ENCODE results near the gene SYT7. TPM values are rescaled to one million over a fixed set of nuclear protein-coding genes. Genes with fewer than 3 reads are reported as not detected.
"Not testable (repeated sequence)": the region's sequence is repeated elsewhere in the genome, so short reads cannot be mapped to it uniquely, and the experiment has no call there.

SYT7 gene
- total RNA-seq, 1 donor from 2014 or later, result 23.7 TPM

DNA sequence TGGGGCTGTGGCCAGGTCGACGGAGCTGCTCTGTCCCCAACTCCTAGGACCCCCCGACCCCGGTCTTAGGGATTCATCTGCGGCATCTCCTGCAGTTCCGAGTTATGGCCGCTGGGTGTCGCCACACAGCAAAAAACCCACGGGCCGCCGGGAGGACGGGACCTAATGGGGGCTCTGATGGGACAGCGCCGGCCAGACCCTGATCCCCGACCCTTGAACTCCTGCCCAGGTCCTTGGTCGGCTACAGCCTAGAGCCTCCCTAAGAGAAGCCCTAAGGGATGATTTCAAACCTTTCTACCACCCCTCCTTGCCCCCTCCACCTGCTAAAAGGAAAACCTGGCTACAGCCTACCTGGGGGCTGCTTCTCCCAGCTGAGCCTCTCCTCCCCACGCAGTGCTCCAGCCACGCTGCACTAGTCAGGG is 103.1 kb downstream of the SYT7 start:
- intact Hi-C loops (cut with DNase I), result loop anchor here (5.0 to 10.0 kb wide), 3 partner anchors 40 to 160 kb away; no protein-coding TSS in a partner anchor
- ATAC-seq (ENCODE audit: poor library complexity) (peak; percentile 53), DNase-seq (peak; percentile 77)

DNA sequence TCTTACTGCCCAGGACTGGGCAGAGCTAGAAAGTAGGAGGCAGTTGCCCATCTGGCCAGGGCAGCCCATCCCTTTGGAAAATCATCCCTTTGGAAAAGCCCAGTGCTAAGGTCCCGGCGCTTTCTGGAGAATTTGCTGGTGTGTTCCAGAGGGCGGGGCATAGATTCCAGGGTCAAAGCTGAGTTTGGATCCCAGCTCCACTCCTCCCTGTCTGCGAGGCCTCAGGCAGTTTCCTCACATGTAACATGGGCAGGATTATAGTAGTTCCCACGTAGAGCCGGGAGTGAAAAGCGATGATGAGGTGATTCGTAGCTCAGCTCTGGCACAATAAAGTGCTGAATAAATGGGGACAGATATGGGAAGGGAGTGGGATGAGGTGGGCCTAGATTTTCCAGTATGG is 103.8 kb downstream of the SYT7 start:
- no peak for DNase-seq
- peak; percentile 20 for ATAC-seq (ENCODE audit: poor library complexity)

DNA sequence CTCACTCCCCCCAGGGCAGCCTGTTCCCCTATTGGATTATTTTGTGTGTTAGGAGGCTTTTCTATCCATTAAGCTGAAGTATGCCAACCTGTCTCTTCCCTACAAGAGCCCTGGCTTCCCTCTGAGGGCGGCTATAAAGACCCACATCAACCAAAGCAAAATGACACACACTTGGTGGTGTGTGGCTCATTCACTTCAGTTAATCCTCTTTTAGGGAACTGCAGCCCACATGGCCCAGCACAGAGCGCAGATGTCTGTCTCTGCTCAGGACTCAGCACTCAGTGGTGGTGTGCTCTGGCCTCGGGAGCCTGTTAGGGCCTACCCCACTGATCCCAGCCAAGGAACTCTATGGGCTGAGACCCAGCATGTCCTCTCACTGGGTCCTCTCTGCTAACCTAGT is 104.5 kb downstream of the SYT7 start:
- no peak for DNase-seq
- intact Hi-C loops (cut with DNase I), result loop anchor here (5.0 to 10.0 kb wide), 3 partner anchors 41 to 161 kb away; no protein-coding TSS in a partner anchor
- no peak for ATAC-seq (ENCODE audit: poor library complexity)

More for the DNA sequence above, 103.8 kb downstream of the SYT7 start:
- intact Hi-C loops (cut with DNase I), result loop anchor here (5.0 to 10.0 kb wide), 3 partner anchors 40 to 160 kb away; no protein-coding TSS in a partner anchor

- ATAC-seq (ENCODE audit: poor library complexity) (no peak), DNase-seq (no peak)
- intact Hi-C loops (cut with DNase I), result loop anchor here (5.0 to 10.0 kb wide), 3 partner anchors 42 to 162 kb away; no protein-coding TSS in a partner anchor
Observed at GRCh38 chr11:61475433-61475832, 105.4 kb downstream of the SYT7 start.

- intact Hi-C loops (cut with DNase I), result loop anchor here (10.0 kb wide), 1 partner anchor 101 kb away; no protein-coding TSS in a partner anchor
- no peak for DNase-seq
- no peak for ATAC-seq (ENCODE audit: poor library complexity)
Observed at GRCh38 chr11:61474013-61474643, 106.7 kb downstream of the SYT7 start.

DNA sequence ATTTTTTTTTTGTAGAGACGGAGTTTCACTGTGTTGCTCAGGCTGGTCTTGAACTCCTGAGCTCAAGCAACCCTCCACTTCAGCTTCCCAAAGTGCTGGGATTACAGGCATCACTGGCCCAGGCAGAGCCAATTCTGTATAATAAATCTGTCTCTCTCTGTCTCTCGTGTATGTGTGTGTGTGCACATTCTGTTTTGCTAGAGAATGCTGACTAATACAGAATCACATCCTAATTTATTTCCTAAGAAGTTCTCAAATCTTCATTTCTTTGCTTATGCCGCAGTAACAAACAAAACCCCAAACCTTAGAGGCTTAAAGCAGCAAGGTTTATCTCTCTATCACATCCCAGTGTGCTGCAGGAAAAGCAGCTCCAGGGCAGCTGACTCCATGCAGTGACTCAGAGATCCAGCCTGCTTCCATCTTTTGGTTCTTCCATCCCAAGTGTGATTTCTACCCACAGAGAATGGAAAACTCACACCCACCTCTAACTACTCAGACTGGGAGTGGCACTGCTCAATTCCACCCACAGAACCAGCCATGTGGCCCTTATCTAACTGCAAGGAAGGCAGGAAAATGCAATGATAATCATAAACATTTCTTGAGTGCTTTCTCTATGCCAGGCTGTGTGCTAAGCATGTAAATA is 107.4 kb downstream of the SYT7 start:
- no peak for DNase-seq
- ATAC-seq (ENCODE audit: poor library complexity), result no peak
- intact Hi-C loops (cut with DNase I), result loop anchor here (10.0 kb wide), 1 partner anchor 101 kb away; no protein-coding TSS in a partner anchor

DNA sequence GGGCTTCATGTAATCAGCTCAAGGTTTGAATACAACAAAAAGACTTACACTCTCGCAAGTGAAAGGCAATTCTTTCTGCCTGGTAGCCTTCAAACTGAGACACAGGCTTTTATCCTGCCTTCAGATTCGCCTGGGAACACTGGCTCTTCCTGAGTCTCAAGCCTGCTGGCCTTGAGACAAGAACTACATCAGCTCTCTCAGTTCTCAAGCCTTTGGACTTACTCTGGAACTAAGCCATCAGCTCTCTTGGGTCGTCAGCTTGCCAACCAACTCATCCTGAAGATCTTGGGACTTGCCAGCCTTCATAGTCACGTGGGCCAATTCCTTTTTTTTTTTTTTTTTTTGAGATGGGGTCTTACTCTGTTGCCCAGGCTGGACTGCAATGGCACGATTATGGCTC is 108.0 kb downstream of the SYT7 start:
- intact Hi-C loops (cut with DNase I), result loop anchor here (10.0 kb wide), 1 partner anchor 102 kb away; no protein-coding TSS in a partner anchor
- DNase-seq (no peak), ATAC-seq (ENCODE audit: poor library complexity) (peak; percentile 76)

DNA sequence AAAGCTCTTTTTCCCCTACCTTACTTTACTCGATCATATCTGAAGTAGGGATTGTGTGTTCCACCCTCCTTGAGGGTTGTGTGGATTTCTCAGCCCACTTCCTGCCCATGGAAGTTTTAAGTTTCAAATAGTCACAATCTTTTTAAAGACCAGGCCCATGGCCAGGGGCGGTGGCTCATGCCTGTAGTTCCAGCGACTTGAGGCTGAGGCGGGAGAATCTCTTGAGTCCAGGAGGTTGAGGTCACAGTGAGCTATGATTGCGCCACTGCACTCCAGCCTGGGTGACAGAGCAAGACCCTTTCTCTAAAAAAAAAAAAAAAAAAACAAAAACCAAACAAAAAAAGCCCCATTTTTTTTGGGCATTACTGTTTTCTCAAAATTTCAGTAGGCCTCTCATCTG is 108.6 kb downstream of the SYT7 start:
- intact Hi-C loops (cut with DNase I), result loop anchor here (10.0 kb wide), 1 partner anchor 103 kb away; no protein-coding TSS in a partner anchor
- DNase-seq (peak; percentile 88), ATAC-seq (ENCODE audit: poor library complexity) (peak; percentile 86)

DNA sequence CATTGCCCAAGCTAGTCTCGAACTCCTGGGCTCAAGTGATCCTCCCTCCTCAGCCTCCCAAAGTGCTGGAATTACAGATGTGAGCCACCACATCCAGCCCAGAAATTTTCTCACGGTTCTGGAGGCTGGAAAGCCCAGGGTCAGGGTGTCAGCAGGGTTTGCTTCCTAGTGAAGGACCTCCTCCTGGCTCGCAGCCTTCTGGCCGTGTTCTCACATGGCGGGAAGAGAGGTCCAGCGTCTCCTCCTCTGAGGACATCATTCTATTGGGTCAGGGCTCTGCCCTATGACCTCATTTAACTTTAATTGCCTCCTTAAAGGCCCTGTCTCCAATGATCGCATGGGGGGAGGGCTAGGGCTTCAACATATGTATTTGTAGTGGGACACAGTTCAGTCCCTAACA is 112.9 kb downstream of the SYT7 start:
- peak; percentile 67 for DNase-seq
- peak; percentile 19 for ATAC-seq (ENCODE audit: poor library complexity)
- intact Hi-C loops (cut with DNase I), result no loop called here

- intact Hi-C loops (cut with DNase I); DNase-seq: not testable (repeated sequence)
Observed at GRCh38 chr11:61467602-61468001, 113.3 kb downstream of the SYT7 start.

More at GRCh38 chr11:61467602-61468001, 113.3 kb downstream of the SYT7 start:
- not testable (repeated sequence) for ATAC-seq (ENCODE audit: poor library complexity)

Small RNA genes lying within 50 kb of the gene (microRNA-seq; reads per million reads assigned to microRNA genes)
- not detected for gene MIR4488

Other genes with a start within 250 kb of the SYT7 start
- gene DDB1, start 248.0 kb downstream of the SYT7 start, total RNA-seq, result 111 TPM
- 12.9 TPM for gene TKFC, start 247.8 kb downstream of the SYT7 start, total RNA-seq
- 14.2 TPM for gene CYB561A3, start 219.2 kb downstream of the SYT7 start, total RNA-seq
- 17.7 TPM for gene TMEM138, start 218.7 kb downstream of the SYT7 start, total RNA-seq
- 3.7 TPM for gene TMEM216, start 188.5 kb downstream of the SYT7 start, total RNA-seq
- gene CPSF7, start 151.1 kb downstream of the SYT7 start, total RNA-seq, result 32.5 TPM
- gene SDHAF2, start 151.0 kb downstream of the SYT7 start, total RNA-seq, result 33.7 TPM
- gene LRRC10B, start 72.3 kb downstream of the SYT7 start, total RNA-seq, result 0.46 TPM
- 4.2 TPM for gene DAGLA, start 99.3 kb upstream of the SYT7 start, total RNA-seq
- gene MYRF, start 171.6 kb upstream of the SYT7 start, total RNA-seq, result 0.16 TPM
- gene TMEM258, start 211.5 kb upstream of the SYT7 start, total RNA-seq, result 123 TPM
- gene FEN1, start 211.8 kb upstream of the SYT7 start, total RNA-seq, result 6.3 TPM
- gene FADS1, start 235.9 kb upstream of the SYT7 start, total RNA-seq, result 21.3 TPM
- gene FADS2, start 247.2 kb upstream of the SYT7 start, total RNA-seq, result 20.5 TPM